ENCODE data around the gene SEMA4C. TPM values are rescaled to one million over a fixed set of nuclear protein-coding genes. Genes with fewer than 3 reads are reported as not detected.

SEMA4C gene
- total RNA-seq, 1 donor from 2014 or later: 119 TPM

DNA sequence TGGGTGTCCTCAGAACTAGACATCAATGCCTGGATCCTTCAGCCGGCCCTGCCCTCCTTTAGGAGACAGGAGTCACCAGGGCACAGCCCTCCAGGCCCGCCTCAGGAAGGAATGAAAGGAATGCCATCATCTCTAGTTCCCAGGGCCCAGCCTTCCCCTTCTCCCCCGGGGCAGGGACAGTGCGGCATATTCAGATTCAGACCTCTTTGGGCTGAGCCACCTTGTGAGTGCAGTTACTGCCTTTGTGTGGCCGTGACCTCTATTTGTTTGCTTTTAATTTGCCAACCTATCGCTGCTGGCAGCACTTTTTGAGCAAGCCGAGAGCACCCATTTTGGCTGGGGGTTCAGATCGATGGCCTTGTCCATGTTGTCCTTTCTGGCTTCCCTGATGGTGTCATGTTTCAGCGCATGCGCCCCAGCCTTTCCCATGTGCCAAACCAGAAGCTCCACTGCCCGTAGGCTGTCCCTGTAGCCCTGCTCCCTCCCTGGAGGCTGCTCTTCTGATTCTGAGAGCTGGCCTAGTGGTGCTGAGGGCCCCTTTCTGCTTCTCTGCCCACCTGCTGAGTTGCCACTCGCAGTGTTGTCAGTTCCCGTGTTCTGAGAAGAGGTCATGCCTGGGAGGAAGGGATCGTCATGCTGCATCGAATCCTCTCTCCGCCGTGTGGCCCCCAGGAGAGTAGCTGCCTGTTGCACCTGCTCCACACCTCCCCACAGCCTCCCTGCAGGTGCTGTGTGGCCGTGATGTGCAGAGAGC, 36.9 kb downstream of the SEMA4C start:
- Mint-ChIP-seq H3K4me1 (ENCODE audit: low read depth, unreplicated experiment) (peaks cover 31% of the 10 kb centered on the region), H3K27ac (ENCODE audit: unreplicated experiment) (peak overlapping the region; percentile 97), H3K9me3 (ENCODE audit: unreplicated experiment) (peaks cover 21% of the 10 kb centered on the region), H3K4me3 (ENCODE audit: unreplicated experiment) (peak overlapping the region; percentile 80), H3K36me3 (ENCODE audit: unreplicated experiment) (no peaks in the 10 kb centered on the region), H3K27me3 (ENCODE audit: unreplicated experiment) (peaks cover 11% of the 10 kb centered on the region)
- peak; percentile 74 for DNase-seq
- TF ChIP-seq, protein P1, sequence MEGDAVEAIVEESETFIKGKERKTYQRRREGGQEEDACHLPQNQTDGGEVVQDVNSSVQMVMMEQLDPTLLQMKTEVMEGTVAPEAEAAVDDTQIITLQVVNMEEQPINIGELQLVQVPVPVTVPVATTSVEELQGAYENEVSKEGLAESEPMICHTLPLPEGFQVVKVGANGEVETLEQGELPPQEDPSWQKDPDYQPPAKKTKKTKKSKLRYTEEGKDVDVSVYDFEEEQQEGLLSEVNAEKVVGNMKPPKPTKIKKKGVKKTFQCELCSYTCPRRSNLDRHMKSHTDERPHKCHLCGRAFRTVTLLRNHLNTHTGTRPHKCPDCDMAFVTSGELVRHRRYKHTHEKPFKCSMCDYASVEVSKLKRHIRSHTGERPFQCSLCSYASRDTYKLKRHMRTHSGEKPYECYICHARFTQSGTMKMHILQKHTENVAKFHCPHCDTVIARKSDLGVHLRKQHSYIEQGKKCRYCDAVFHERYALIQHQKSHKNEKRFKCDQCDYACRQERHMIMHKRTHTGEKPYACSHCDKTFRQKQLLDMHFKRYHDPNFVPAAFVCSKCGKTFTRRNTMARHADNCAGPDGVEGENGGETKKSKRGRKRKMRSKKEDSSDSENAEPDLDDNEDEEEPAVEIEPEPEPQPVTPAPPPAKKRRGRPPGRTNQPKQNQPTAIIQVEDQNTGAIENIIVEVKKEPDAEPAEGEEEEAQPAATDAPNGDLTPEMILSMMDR (IDR thresholded peaks at IDR 0.05; ENCODE audit: partially characterized antibody, unreplicated experiment): no peak

DNA sequence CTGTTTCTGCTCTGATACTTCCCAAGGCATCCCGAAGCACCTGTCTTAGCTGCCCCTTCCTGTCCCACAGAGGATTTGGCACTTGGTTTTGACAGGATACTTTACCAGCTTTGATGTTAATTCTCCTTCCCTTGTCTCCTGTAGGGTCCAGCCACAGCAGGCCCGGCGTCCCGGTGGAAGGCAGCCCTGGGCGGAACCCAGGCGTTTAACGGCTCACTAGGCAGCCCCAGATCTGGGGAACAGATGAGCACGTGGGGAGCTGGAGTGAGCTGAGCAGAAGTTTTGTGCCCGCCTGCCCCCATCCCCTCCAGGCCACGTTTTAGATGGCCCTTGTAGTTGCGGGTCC, 37.5 kb downstream of the SEMA4C start:
- peaks cover 21% of the 10 kb centered on the region for H3K9me3 Mint-ChIP-seq (ENCODE audit: unreplicated experiment)
- no peaks in the 10 kb centered on the region for H3K36me3 Mint-ChIP-seq (ENCODE audit: unreplicated experiment)
- TF ChIP-seq, protein P1 (IDR thresholded peaks at IDR 0.05; ENCODE audit: partially characterized antibody, unreplicated experiment): no peak
- H3K27me3 Mint-ChIP-seq (ENCODE audit: unreplicated experiment): peaks cover 10% of the 10 kb centered on the region
- peak overlapping the region; percentile 97 for H3K27ac Mint-ChIP-seq (ENCODE audit: unreplicated experiment)
- H3K4me1 Mint-ChIP-seq (ENCODE audit: low read depth, unreplicated experiment): peaks cover 31% of the 10 kb centered on the region
- DNase-seq: no peak
- peak overlapping the region; percentile 53 for H3K4me3 Mint-ChIP-seq (ENCODE audit: unreplicated experiment)

DNA sequence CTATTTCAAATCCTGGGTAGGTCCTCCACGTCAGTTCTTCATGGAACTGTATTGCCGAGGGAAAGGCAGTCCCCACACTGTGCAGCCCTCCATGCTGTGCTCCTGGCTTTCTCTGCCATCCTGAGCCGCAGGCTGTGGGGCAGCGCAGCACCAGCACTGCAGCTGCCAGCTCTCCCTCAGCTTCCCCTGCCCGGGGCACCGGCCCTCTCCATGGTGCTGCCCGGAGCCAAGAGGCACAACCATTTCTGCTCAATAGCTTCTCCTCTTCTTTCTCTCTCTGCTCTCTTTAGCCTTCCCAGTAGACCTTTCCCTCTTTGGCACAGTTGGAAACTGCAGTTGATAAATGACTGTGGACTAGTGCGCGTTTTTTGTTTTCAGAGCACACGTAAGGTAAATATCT, 38.2 kb downstream of the SEMA4C start:
- Mint-ChIP-seq H3K27me3 (ENCODE audit: unreplicated experiment) (peaks cover 8% of the 10 kb centered on the region), H3K27ac (ENCODE audit: unreplicated experiment) (peak overlapping the region; percentile 97), H3K9me3 (ENCODE audit: unreplicated experiment) (peaks cover 18% of the 10 kb centered on the region), H3K4me1 (ENCODE audit: low read depth, unreplicated experiment) (peaks cover 31% of the 10 kb centered on the region), H3K4me3 (ENCODE audit: unreplicated experiment) (peak overlapping the region; percentile 53), H3K36me3 (ENCODE audit: unreplicated experiment) (no peaks in the 10 kb centered on the region)
- DNase-seq: no peak
- TF ChIP-seq, protein P1 (IDR thresholded peaks at IDR 0.05; ENCODE audit: partially characterized antibody, unreplicated experiment): no peak

DNA sequence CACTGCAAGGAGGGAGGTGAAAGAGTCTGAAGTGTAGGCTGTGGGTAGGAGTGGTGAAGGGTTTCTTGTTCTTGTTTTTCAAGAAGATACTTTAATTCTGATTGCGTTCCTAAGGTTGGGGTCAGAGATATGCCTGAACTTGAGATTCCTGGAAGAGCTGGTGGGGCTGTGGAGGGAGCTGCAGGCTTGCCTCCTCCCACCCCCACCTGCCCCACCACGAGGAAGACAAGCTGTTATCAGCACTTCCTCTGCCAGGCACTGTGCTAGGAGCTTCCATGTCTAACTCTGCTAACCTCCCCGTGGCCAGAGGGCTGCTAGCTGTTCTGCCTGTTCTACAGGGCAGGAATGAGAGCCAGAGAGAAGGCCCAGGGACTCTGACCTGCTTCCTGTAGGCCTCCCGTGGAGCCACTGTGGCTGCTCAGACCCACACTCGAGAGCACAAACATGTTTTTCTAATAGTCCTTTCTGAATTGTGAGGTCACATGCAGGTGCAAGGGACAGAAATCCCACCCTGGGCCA, 39.8 kb downstream of the SEMA4C start:
- H3K36me3 Mint-ChIP-seq (ENCODE audit: unreplicated experiment): no peaks in the 10 kb centered on the region
- no peak for DNase-seq
- TF ChIP-seq, protein P1 (IDR thresholded peaks at IDR 0.05; ENCODE audit: partially characterized antibody, unreplicated experiment): no peak
- peaks cover 8% of the 10 kb centered on the region for H3K27me3 Mint-ChIP-seq (ENCODE audit: unreplicated experiment)
- no peak overlapping the region for H3K4me3 Mint-ChIP-seq (ENCODE audit: unreplicated experiment)
- peaks cover 17% of the 10 kb centered on the region for H3K9me3 Mint-ChIP-seq (ENCODE audit: unreplicated experiment)
- peaks cover 31% of the 10 kb centered on the region for H3K4me1 Mint-ChIP-seq (ENCODE audit: low read depth, unreplicated experiment)
- peak overlapping the region; percentile 31 for H3K27ac Mint-ChIP-seq (ENCODE audit: unreplicated experiment)

DNA sequence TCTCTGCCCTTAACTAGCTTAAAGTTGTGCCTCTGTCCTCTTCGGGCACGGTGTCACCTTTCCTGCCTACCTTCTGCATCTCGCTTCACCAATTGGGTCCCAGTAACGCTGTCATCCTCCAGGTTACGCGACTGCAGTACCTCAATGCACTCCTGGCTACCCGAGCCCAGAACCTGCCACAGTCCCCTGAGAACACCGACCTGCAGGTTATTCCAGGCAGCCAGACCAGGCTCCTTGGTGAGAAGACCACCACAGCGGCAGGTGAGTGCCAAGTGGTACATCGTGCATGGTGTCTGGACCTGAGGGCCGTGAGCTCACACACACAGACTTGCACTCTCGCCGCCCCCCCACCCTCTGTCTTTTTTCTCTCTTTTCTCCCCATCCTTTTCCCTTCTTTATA, 41.0 kb downstream of the SEMA4C start:
- Mint-ChIP-seq H3K36me3 (ENCODE audit: unreplicated experiment) (no peaks in the 10 kb centered on the region), H3K4me1 (ENCODE audit: low read depth, unreplicated experiment) (peaks cover 35% of the 10 kb centered on the region), H3K27me3 (ENCODE audit: unreplicated experiment) (peaks cover 9% of the 10 kb centered on the region), H3K27ac (ENCODE audit: unreplicated experiment) (no peak overlapping the region), H3K4me3 (ENCODE audit: unreplicated experiment) (no peak overlapping the region), H3K9me3 (ENCODE audit: unreplicated experiment) (peaks cover 15% of the 10 kb centered on the region)
- TF ChIP-seq, protein P1 (IDR thresholded peaks at IDR 0.05; ENCODE audit: partially characterized antibody, unreplicated experiment): no peak
- no peak for DNase-seq

Data from glutamatergic neuron (in vitro differentiated cells).